Measurements from ENCODE around the gene FABP7. TPM values are rescaled to one million over a fixed set of nuclear protein-coding genes. Genes with fewer than 3 reads are reported as not detected.

The FABP7 gene
- total and polyA plus RNA-seq, 2 donors from 2014 or later: not detected

DNA sequence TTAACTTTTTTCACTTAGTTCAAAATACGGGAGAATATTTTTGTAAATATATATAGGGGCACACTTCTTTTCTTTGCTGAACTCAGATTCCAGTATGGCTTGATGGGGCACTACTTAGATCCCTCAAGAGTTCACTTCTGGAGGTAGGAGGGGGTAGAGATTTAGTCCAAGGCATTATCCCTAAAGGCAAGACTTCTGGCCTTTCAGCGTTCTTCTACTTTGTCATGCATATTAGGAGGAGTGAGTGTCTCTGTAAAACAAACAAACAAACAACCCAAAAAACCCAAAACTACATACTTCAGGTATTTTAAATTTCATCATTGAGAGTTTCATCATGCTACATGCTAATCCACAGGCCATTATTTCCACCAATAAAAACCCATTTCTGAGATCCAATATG is 41.6 kb downstream of the FABP7 start:
- no peaks in the 10 kb centered on the region for H3K4me1 ChIP-seq (ENCODE audit: control insufficient read depth in 2 of 3, insufficient read depth in 2 of 3, low read depth in 1 of 3, low read length in 3 of 3)
- no peak for DNase-seq
- no peaks in the 10 kb centered on the region for H3K27me3 ChIP-seq (ENCODE audit: control insufficient read depth, insufficient read depth, low read length)
- H3K4me3 ChIP-seq (ENCODE audit: low read length in 3 of 3): no peak overlapping the region
- H3K36me3 ChIP-seq (ENCODE audit: control insufficient read depth in 2 of 3, insufficient read depth in 3 of 3, low read length in 3 of 3): no peaks in the 10 kb centered on the region
- H3K9ac ChIP-seq (ENCODE audit: low read length in 3 of 3): no peak overlapping the region
- no peak for FAIRE-seq
- TF ChIP-seq CTCF (IDR thresholded peaks at IDR 0.05; ENCODE audit: borderline replicate concordance, extremely low read depth, insufficient read depth): no peak
- H3K9me3 ChIP-seq (ENCODE audit: control insufficient read depth in 2 of 3, insufficient read depth in 1 of 3, low read length in 3 of 3): no peaks in the 10 kb centered on the region
- no peak overlapping the region for H3K27ac ChIP-seq (ENCODE audit: low read depth in 2 of 2, low read length in 2 of 2)
- intact Hi-C loops (cut with DNase I): no loop called here

- no peaks in the 10 kb centered on the region for H3K27me3 ChIP-seq (ENCODE audit: control insufficient read depth, insufficient read depth, low read length)
- FAIRE-seq (no peak), DNase-seq (no peak)
- no peak for TF ChIP-seq CTCF (IDR thresholded peaks at IDR 0.05; ENCODE audit: borderline replicate concordance, extremely low read depth, insufficient read depth)
- H3K9me3 ChIP-seq (ENCODE audit: control insufficient read depth in 2 of 3, insufficient read depth in 1 of 3, low read length in 3 of 3): no peaks in the 10 kb centered on the region
- no peaks in the 10 kb centered on the region for H3K36me3 ChIP-seq (ENCODE audit: control insufficient read depth in 2 of 3, insufficient read depth in 3 of 3, low read length in 3 of 3)
- no peak overlapping the region for H3K4me3 ChIP-seq (ENCODE audit: low read length in 3 of 3)
- H3K9ac ChIP-seq (ENCODE audit: low read length in 3 of 3): no peak overlapping the region
- H3K27ac ChIP-seq (ENCODE audit: low read depth in 2 of 2, low read length in 2 of 2): no peak overlapping the region
- intact Hi-C loops (cut with DNase I): no loop called here
- H3K4me1 ChIP-seq (ENCODE audit: control insufficient read depth in 2 of 3, insufficient read depth in 2 of 3, low read depth in 1 of 3, low read length in 3 of 3): no peaks in the 10 kb centered on the region
Measured at GRCh38 chr6:122825163-122825562, 45.6 kb downstream of the FABP7 start.

DNA sequence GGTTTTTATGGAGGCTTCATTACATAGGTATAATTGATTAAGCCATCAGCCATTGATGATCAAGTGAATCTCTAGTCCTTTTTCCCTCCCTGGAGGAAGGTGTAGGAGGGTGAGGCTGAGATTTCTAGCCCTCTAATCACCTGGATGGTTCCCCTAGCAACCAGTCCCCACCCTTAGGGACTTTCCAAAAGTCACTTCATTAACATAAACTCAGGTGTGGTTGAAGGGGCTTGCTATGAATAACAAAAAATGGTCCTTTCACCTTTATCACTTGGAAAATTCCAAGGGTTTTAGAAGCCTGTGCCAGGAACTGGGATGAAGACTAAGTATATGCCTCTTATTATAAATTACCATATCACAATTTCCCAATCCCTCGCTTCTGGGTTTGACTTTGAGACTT is 49.9 kb downstream of the FABP7 start:
- no peak for DNase-seq
- H3K27me3 ChIP-seq (ENCODE audit: control insufficient read depth, insufficient read depth, low read length): no peaks in the 10 kb centered on the region
- TF ChIP-seq CTCF (IDR thresholded peaks at IDR 0.05; ENCODE audit: borderline replicate concordance, extremely low read depth, insufficient read depth): no peak
- H3K27ac ChIP-seq (ENCODE audit: low read depth in 2 of 2, low read length in 2 of 2): no peak overlapping the region
- no peak overlapping the region for H3K4me3 ChIP-seq (ENCODE audit: low read length in 3 of 3)
- FAIRE-seq: no peak
- H3K9me3 ChIP-seq (ENCODE audit: control insufficient read depth in 2 of 3, insufficient read depth in 1 of 3, low read length in 3 of 3): no peaks in the 10 kb centered on the region
- H3K36me3 ChIP-seq (ENCODE audit: control insufficient read depth in 2 of 3, insufficient read depth in 3 of 3, low read length in 3 of 3): no peaks in the 10 kb centered on the region
- no peaks in the 10 kb centered on the region for H3K4me1 ChIP-seq (ENCODE audit: control insufficient read depth in 2 of 3, insufficient read depth in 2 of 3, low read depth in 1 of 3, low read length in 3 of 3)
- intact Hi-C loops (cut with DNase I): no loop called here
- H3K9ac ChIP-seq (ENCODE audit: low read length in 3 of 3): no peak overlapping the region

- TF ChIP-seq CTCF (IDR thresholded peaks at IDR 0.05; ENCODE audit: borderline replicate concordance, extremely low read depth, insufficient read depth): no peak
- DNase-seq: no peak
- FAIRE-seq: no peak
- Histone ChIP-seq H3K4me1 (ENCODE audit: control insufficient read depth in 2 of 3, insufficient read depth in 2 of 3, low read depth in 1 of 3, low read length in 3 of 3) (no peaks in the 10 kb centered on the region), H3K9ac (ENCODE audit: low read length in 3 of 3) (no peak overlapping the region), H3K27me3 (ENCODE audit: control insufficient read depth, insufficient read depth, low read length) (no peaks in the 10 kb centered on the region), H3K36me3 (ENCODE audit: control insufficient read depth in 2 of 3, insufficient read depth in 3 of 3, low read length in 3 of 3) (no peaks in the 10 kb centered on the region), H3K9me3 (ENCODE audit: control insufficient read depth in 2 of 3, insufficient read depth in 1 of 3, low read length in 3 of 3) (no peaks in the 10 kb centered on the region), H3K27ac (ENCODE audit: low read depth in 2 of 2, low read length in 2 of 2) (no peak overlapping the region), H3K4me3 (ENCODE audit: low read length in 3 of 3) (no peak overlapping the region)
- intact Hi-C loops (cut with DNase I): no loop called here
Measured at GRCh38 chr6:122831511-122831910, 52.0 kb downstream of the FABP7 start.

All from kidney (tissue), 14 donors.